GM19438 (cell line): Measurements from ENCODE around the gene SLC6A17.

Source experiments
- ATAC-seq: cut with Tn5 transposase; IDR thresholded peaks from one replicate; pipeline ENCODE4 v1.9.1; 2021; ENCODE audit warnings: low read depth; ENCODE audit not compliant: unreplicated experiment

SLC6A17 gene

DNA sequence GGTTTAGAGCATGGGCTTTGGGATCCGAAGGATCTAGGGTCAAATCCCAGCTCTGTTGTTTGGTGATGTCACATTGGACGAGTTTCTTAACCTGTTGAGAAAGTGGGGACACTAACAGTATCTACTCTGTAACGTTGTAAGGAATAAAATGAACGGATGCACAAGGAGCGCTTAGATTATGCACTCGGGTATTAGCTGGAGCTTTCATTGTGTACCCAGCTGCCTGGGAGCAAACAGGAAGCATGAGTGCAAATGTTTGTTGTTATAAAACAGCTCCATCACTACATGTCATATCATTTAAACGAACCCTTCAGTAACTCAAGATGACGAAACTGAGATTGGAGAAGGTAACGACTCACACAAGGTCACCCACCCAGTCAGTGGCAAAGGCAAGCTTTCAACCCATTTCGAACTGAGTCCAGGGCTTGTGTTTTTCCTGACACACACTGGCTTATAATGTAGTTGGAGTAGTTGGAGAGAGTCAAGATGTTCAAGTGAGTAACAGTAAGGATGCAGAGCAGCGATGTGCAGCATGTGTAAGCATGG lies 16.2 kb upstream of the SLC6A17 start:
- ATAC-seq: no peak

DNA sequence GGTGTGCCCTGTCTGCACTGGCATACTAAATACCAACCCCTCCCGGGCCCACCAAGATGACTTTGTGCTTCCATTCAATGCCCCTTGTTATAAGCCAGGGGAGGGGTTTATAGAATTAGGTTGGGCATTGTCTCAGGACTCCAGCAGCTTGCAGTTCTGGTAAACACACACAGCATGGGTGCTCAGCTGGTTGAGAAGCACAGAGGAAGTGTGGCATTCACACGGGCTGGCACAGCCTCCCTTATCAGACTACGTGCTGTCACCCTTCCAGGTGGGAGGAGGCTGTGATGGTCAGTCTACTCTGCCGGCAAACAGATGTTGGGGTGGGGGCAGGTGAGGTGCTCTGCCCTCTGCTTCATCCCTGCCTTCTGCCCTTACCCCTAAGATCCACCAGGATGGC lies 15.0 kb upstream of the SLC6A17 start:
- ATAC-seq: no peak

- no peak for ATAC-seq
These were observed 14.6 kb upstream of the SLC6A17 start for GRCh38 chr1:110135666-110136065.

- no peak for ATAC-seq
These were observed 13.4 kb upstream of the SLC6A17 start for GRCh38 chr1:110136911-110137310.

- ATAC-seq: no peak
These were observed 11.3 kb upstream of the SLC6A17 start for GRCh38 chr1:110138956-110139355.

DNA sequence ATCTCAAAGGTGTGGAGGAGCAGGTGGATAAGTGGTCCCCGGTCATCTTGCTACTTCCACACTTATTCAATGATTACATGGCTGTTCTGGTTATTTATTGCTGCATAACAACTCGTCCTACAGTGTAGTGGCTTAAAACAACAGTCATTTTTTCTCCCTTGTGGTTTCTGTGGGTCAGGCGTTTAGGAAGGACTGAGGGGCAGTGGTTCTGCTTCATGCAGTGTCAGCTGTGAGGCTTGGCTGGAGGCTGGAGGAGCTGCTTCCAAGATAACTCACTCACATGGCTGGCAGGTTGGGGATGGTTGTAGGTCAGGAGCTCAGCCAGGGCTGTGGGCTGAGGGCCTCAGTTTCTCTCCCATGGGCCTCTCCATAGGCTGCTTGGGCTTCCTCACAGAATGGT lies 5.9 kb upstream of the SLC6A17 start:
- no peak for ATAC-seq

- ATAC-seq: no peak
These were observed 1.3 kb upstream of the SLC6A17 start for GRCh38 chr1:110148961-110149360.

DNA sequence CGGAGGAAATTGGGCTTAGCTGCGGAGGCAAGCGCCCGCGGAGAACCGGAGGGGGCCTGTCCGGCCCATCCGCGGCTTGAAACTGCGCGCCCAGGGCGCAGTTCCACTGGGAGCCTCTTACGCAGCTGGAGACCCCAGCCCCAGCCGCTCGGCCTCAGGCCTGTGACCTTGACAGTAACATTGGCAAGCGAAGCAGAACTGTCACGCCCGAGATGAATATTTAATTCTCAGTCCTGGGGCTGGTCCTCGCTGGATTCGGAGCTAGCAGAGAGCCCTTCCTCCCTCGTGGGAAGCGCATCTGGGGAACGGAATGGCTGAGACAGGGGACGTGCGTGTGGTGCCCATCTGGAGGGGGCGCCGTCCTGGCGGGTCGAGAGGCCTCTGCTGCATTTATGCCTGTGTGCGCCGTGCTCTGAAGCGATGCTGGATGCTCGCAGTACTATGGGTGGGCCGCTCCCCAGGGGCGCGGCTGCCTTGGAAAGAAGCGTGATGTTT lies 928 bp downstream of the SLC6A17 start:
- no peak for ATAC-seq

- no peak for ATAC-seq
These were observed 2.0 kb downstream of the SLC6A17 start for GRCh38 chr1:110152133-110152785.

- ATAC-seq: no peak
These were observed 3.2 kb downstream of the SLC6A17 start for GRCh38 chr1:110153407-110153950.

DNA sequence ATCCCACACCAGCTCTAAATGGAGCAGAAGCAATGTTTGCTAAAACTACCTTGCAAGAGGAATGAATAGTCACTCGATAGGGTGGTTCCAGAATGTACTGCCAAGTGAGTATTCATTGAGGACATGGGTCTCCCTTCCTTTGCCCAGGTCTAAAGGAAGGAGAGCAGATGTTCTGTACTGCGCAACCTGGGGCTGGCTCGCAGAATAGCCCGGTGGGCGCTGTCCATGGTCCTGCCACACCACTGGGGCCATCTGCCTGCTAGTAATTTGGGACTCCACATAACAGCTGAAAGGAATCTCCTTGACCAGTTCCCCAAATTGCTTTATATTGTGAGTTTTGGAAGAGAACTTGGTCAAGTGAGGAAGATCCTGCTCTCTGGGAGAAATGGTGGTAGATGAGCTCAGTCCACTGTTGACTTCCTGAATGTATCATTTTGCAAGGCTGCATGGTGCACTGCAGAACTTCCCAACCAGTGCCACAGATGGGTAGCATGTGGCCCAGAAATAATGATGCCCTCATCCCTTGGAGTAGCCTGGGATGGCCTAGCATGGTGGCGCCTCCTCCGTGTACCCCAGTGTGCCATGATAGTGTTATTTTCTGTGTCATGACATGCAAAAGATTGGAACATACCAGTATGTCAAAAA lies 5.7 kb downstream of the SLC6A17 start:
- no peak for ATAC-seq

DNA sequence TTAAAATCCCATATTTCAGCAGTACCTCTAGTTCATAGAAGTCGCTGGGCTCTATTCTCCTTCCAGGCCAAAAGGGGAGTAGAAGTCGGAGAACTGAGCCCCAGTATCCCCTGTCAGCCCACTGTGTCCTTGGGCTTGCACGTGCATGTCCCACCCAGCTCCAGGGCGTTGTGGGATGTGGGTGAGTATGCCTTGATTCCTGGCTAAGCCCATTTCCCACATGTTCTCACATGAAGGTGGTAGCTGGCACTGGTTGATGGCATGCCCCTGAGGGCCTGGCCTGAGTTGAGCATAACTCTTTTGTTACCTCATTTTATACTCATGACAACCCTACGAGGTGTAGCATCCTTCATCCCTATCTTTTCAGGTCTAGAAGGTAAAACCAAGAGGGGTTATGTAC lies 8.0 kb downstream of the SLC6A17 start:
- ATAC-seq: no peak

DNA sequence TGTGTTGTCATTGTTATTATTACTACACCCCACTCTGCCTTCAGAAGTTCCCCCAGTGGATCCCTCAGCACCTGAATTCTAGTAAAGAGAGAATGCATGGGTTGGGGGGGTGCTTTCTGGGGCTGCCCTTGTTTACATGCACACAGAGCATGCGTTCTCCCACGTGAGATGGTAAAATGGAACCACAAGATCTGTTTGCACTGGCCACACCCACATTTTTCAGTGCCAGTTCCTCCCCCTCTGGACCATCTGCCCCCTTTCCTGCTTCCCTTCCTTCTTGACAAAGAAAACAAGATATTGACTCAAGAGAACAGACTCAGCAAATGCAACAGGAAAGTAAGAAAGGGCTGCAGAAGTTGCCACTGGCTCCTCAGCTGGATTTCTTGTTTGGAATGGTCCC lies 8.9 kb downstream of the SLC6A17 start:
- no peak for ATAC-seq

- no peak for ATAC-seq
These were observed 10.3 kb downstream of the SLC6A17 start for GRCh38 chr1:110160538-110161100.

GRCh38 chr1:110161165-110161564 lies 10.9 kb downstream of the SLC6A17 start:
- ATAC-seq: no peak

GRCh38 chr1:110161849-110162248 lies 11.6 kb downstream of the SLC6A17 start:
- ATAC-seq: no peak

DNA sequence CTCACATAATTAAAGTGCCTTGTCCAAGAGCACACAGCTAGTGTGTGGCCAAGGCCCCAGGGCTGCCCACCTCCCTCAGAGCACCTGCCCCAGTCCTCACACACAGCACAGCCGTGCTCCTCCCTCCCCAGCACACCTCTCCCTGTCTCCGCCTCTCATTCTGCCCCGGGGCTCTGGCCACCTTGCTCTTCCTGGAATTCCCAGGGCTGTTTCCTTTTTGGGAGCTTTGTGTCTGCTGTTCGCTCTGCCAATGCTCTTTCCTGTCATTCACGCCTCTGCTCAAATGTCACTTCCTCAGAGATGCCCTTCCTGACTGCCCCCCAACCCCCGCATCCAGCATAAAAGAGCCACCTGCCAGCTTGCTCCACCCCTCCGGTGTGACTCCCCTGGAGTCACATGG lies 13.3 kb downstream of the SLC6A17 start:
- no peak for ATAC-seq

GRCh38 chr1:110164725-110165350 lies 14.5 kb downstream of the SLC6A17 start:
- ATAC-seq: no peak

- ATAC-seq: no peak
These were observed 15.5 kb downstream of the SLC6A17 start for GRCh38 chr1:110165761-110166231.

GRCh38 chr1:110166861-110167260 lies 16.6 kb downstream of the SLC6A17 start:
- no peak for ATAC-seq
